GM12878 (cell line): Measurements from ENCODE around the gene PRKCB. TPM values are rescaled to one million over a fixed set of nuclear protein-coding genes. Genes with fewer than 3 reads are reported as not detected.

Experiments
- ATAC-seq: fragments of 200-7000 bp; cut with Tn5 transposase; 3 replicates; pipeline ENCODE4 v1.9.1; 2020; ENCODE audit warnings: mild to moderate bottlenecking, moderate library complexity
- BruUV-seq: library from RNA; stranded (reverse); fragments of 400-500 nt; replicated peaks from 2 replicates; lab custom pipeline; 2021; lab: Mats Ljungman, UMichigan
- CTCF ChIA-PET: fragments of 300-600 bp; sonication (Branson Sonifier 250); formaldehyde crosslinking; extraction: SDS; loops from one replicate; lab custom pipeline; 2021; ENCODE audit warnings: inconsistent platforms; lab: Yijun Ruan, JAX
- POLR2A ChIA-PET: fragments of 350-600 bp; formaldehyde crosslinking; extraction: SDS; loops from one replicate; lab custom pipeline; 2021; ENCODE audit warnings: inconsistent platforms; lab: Charles Lee
- RAD21 ChIA-PET: fragments of 300-600 bp; sonication (Branson Sonifier 250); formaldehyde crosslinking; loops from one replicate; lab custom pipeline; 2023; ENCODE audit warnings: antibody characterized with exemption; ENCODE audit not compliant: unreplicated experiment; lab: Charles Lee
- SMC1A ChIA-PET: fragments of 300-600 bp; sonication (Branson Sonifier 250); formaldehyde crosslinking; loops from one replicate; lab custom pipeline; 2023; ENCODE audit not compliant: unreplicated experiment, uncharacterized antibody; lab: Charles Lee
- DNase-seq: peaks from one replicate; pipeline ENCODE4 v3.0.0-alpha.2; 2011; ENCODE audit warnings: low read depth, low spot score
- FAIRE-seq: peaks from 3 replicates; lab custom pipeline; 2011; peaks lifted over from hg19 to GRCh38; lab: Jason Lieb, UNC
- H2AFZ ChIP-seq: 2 replicates; pipeline ENCODE4 v1.6.0; 2011; ENCODE audit warnings: low read depth, low read length, control low read depth; ENCODE audit not compliant: control insufficient read depth
- H3K27ac ChIP-seq: 2 replicates; pipeline ENCODE4 v1.5.1; 2011; ENCODE audit warnings: control low read depth; ENCODE audit not compliant: control insufficient read depth, insufficient read depth
- H3K27me3 ChIP-seq, 2 experiments: replicated peaks in 1 of 2; 2 replicates each; pipeline versions ENCODE4 v1.6.0 to v1.6.1; 2011; ENCODE audit warnings: low read length in 1 of 2; ENCODE audit not compliant: control insufficient read depth in 2 of 2, insufficient read depth in 2 of 2
- H3K36me3 ChIP-seq, 2 experiments: 2 replicates each; pipeline ENCODE4 v1.5.1; 2011; ENCODE audit warnings: low read length in 1 of 2; ENCODE audit not compliant: control insufficient read depth in 2 of 2, insufficient read depth in 2 of 2
- H3K4me1 ChIP-seq: 2 replicates; pipeline ENCODE4 v1.6.1; 2011; ENCODE audit warnings: mild to moderate bottlenecking, low read length, moderate library complexity, mixed read lengths; ENCODE audit not compliant: control insufficient read depth, insufficient read depth
- H3K4me2 ChIP-seq: 2 replicates; pipeline ENCODE4 v1.6.0; 2011; ENCODE audit warnings: control low read depth; ENCODE audit not compliant: control insufficient read depth, insufficient read depth
- H3K4me3 ChIP-seq: fragments of 200-600 bp; sonication (generic); 2 replicates; pipeline ENCODE4 v1.5.1; 2016
- H3K79me2 ChIP-seq: 2 replicates; pipeline ENCODE4 v1.6.0; 2011; ENCODE audit warnings: low read length; ENCODE audit not compliant: control insufficient read depth, insufficient read depth
- H3K9ac ChIP-seq: 2 replicates; pipeline ENCODE4 v1.8.0; 2011; ENCODE audit warnings: low read length, control low read depth, mixed read lengths; ENCODE audit not compliant: control insufficient read depth, insufficient read depth
- H3K9me3 ChIP-seq: replicated peaks from 3 replicates; pipeline ENCODE4 v1.5.1; 2011; ENCODE audit warnings: mild to moderate bottlenecking, low read length; ENCODE audit not compliant: control insufficient read depth, insufficient read depth
- H4K20me1 ChIP-seq: 2 replicates; pipeline ENCODE4 v1.6.0; 2011; ENCODE audit not compliant: control insufficient read depth, insufficient read depth
- CEBPB ChIP-seq, 2 experiments: fragments of 150-350 bp in 1 of 2; IDR thresholded peaks; 2 replicates each; pipeline ENCODE4 v1.6.1; 2012 to 2014; ENCODE audit warnings: low read depth in 2 of 2, low read length in 2 of 2, borderline replicate concordance in 1 of 2, inconsistent platforms in 1 of 2
- CHD1 ChIP-seq: IDR thresholded peaks from 2 replicates; pipeline ENCODE4 v1.6.1; 2012; ENCODE audit warnings: low read depth, low read length, improper control_type of control experiment
- CREM ChIP-seq: IDR thresholded peaks from 2 replicates; pipeline ENCODE4 v1.6.1; 2014; ENCODE audit warnings: antibody characterized with exemption, low read depth
- CTCF ChIP-seq, 3 experiments: IDR thresholded peaks in 2 of 3; conservative IDR thresholded peaks in 1 of 3; 2 replicates each; pipeline ENCODE4 v1.5.1; 2011; ENCODE audit warnings: low read depth in 3 of 3, low read length in 3 of 3, mild to moderate bottlenecking in 3 of 3, control low read depth in 2 of 3, moderate library complexity in 2 of 3, inconsistent platforms in 1 of 3, mixed read lengths in 1 of 3; ENCODE audit not compliant: control insufficient read depth in 2 of 3, insufficient read depth in 1 of 3; ENCODE audit errors: extremely low read depth in 1 of 3
- ELK1 ChIP-seq: IDR thresholded peaks from 2 replicates; pipeline ENCODE4 v1.6.1; 2012; ENCODE audit warnings: low read depth, low read length, improper control_type of control experiment
- MYC ChIP-seq: IDR thresholded peaks from 2 replicates; pipeline ENCODE4 v1.6.1; 2011; ENCODE audit warnings: mild to moderate bottlenecking, low read length, moderate library complexity, inconsistent platforms; ENCODE audit not compliant: insufficient read depth, insufficient replicate concordance, insufficient read length, severe bottlenecking
- POLR2A ChIP-seq: IDR thresholded peaks from 2 replicates; pipeline ENCODE4 v1.6.1; 2011; ENCODE audit warnings: low read depth, mild to moderate bottlenecking, low read length
- RBBP5 ChIP-seq: fragments of 200-600 bp; sonication (generic); conservative IDR thresholded peaks from 2 replicates; pipeline ENCODE4 v1.6.1; 2016
- SRF ChIP-seq, 2 experiments: IDR thresholded peaks; 2 replicates each; pipeline ENCODE4 v1.6.1; 2011; ENCODE audit warnings: low read depth in 2 of 2, low read length in 2 of 2, mild to moderate bottlenecking in 1 of 2, moderate library complexity in 1 of 2
- TCF7 ChIP-seq: IDR thresholded peaks from 2 replicates; pipeline ENCODE4 v1.6.1; 2014; ENCODE audit warnings: antibody characterized with exemption, borderline replicate concordance
- USF1 ChIP-seq: IDR thresholded peaks from 2 replicates; pipeline ENCODE4 v1.6.1; 2011; ENCODE audit warnings: borderline replicate concordance, low read depth, mild to moderate bottlenecking, moderate library complexity, mixed read lengths, low read length; ENCODE audit not compliant: insufficient read depth; ENCODE audit errors: extremely low read length
- YY1 ChIP-seq: IDR thresholded peaks from 2 replicates; pipeline ENCODE4 v1.6.1; 2011; ENCODE audit warnings: low read depth, mild to moderate bottlenecking, low read length
- WGBS: methylation state at CpG from one replicate; pipeline ENCODE4 v1.1.6; 2016; ENCODE audit warnings: low lambda C conversion rate; ENCODE audit not compliant: insufficient replicate concordance, insufficient coverage; ENCODE audit errors: missing lambda C conversion rate; 5-methylcytosine and 5-hydroxymethylcytosine counted together
- in situ Hi-C: fragments of 300-500 bp; cut with MboI; formaldehyde crosslinking; loops from 9 replicates; pipeline ENCODE4 v1.14.3; 2018; ENCODE audit warnings: mixed read lengths
- intact Hi-C: fragments of 100-400 bp; cut with micrococcal nuclease; formaldehyde crosslinking; loops from one replicate; pipeline ENCODE4 v1.14.2; 2022; ENCODE audit not compliant: unreplicated experiment
- polyA plus RNA-seq, 11 experiments: library from polyadenylated mRNA; depleted of rRNA in 4 of 11; unstranded in 6 of 11; stranded (reverse) in 5 of 11; fragments of >200 nt; fragmentation: Nextera tagmentation in 4 of 11; fragmentation: Illumina TruSeq in 1 of 11; extraction: Ambion mirVana in 4 of 11; extraction: Trizol in 1 of 11; gene quantifications; 1 replicate in 1 of 11; 2 replicates in 10 of 11; pipeline versions ENCODE4 v1.2.1 to v1.2.3, GENCODE V29; 2011 to 2016; ENCODE audit warnings: inconsistent platforms in 2 of 11, missing spikeins in 2 of 11, low read depth in 1 of 11
- total RNA-seq, 4 experiments: library from RNA; depleted of rRNA in 3 of 4; stranded (reverse); fragments of >200 nt in 3 of 4; fragmentation: Illumina TruSeq in 1 of 4; extraction: Trizol in 1 of 4; gene quantifications; 2 replicates each; pipeline versions ENCODE4 v1.2.1 to v1.2.3, GENCODE V29; 2013 to 2021
- TF ChIP-seq, protein P1 (sequence below): fragments of 150-350 bp; IDR thresholded peaks from 2 replicates; pipeline ENCODE4 v1.6.1; 2014; ENCODE audit warnings: mild to moderate bottlenecking, low read depth, low read length

The PRKCB gene
- total and polyA plus RNA-seq, 10 of the 15 experiments (the other 5 are each of a cell fraction or from before 2014, with no cell fraction given) = 21.4 to 158 (median 97.3) TPM

DNA sequence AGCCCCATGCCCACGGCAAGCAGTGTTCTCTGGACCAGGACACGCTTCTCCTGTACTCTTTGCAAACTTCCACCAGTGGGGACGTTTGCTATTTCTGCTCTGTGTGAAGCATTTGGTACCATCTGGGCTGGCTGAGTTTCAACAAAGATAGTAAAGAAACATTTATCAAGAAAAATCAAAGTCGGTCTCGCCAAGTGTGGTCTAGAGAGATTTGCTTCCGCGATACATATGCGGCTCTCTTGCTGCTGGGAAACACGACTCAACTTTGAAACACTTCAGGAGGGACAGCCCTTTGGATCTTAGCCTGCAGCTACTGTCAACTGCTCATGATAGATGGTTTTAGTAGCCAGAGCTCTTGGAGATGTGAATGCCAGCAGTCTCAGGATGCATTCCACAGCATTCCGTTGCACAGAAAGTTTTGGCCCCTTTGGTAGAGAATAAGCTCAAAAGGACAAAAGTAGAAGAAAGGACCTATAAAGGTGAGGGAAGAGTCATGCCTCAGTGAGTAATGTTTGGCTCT lies 252.2 kb downstream of the PRKCB start (continued):
- TF ChIP-seq TCF7 = no peak
- TF ChIP-seq ELK1 = no peak
- TF ChIP-seq CHD1 = no peak
- TF ChIP-seq, protein P1, sequence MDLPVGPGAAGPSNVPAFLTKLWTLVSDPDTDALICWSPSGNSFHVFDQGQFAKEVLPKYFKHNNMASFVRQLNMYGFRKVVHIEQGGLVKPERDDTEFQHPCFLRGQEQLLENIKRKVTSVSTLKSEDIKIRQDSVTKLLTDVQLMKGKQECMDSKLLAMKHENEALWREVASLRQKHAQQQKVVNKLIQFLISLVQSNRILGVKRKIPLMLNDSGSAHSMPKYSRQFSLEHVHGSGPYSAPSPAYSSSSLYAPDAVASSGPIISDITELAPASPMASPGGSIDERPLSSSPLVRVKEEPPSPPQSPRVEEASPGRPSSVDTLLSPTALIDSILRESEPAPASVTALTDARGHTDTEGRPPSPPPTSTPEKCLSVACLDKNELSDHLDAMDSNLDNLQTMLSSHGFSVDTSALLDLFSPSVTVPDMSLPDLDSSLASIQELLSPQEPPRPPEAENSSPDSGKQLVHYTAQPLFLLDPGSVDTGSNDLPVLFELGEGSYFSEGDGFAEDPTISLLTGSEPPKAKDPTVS = no peak

DNA sequence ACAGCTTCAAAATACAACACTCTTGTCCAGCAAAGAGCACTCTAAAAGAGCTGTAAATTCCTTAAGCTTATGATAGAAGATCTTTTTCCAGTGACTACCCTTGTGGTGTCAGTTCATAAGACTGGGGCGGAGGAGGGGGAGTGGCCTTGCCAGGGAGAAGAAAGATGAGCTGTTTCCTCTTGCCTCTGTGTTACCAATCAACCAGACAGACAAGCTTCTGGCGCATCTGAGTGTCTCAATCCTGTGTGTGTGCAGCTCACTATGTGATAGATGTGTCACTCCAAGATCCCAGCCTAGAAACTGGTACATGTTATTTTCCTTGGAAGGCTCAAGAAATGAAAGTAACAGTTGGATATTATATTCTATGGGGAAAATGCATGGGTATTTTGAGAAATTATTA lies 253.0 kb downstream of the PRKCB start:
- H3K4me2 ChIP-seq = no peak overlapping the region
- ATAC-seq (no peak), FAIRE-seq (no peak), DNase-seq (no peak)
- H3K27me3 ChIP-seq = no peaks in the 10 kb centered on the region
- ChIA-PET RAD21 (no interaction called here), SMC1A (interaction anchor here (1.3 kb wide), 1 partner anchor 14 kb away, joined by 5 read pairs; no protein-coding TSS in a partner anchor), CTCF (interaction anchor here (0.6 to 1.9 kb wide), 4 partner anchors 17 to 1232 kb away, joined by 3 to 7 read pairs (median 3); no protein-coding TSS in a partner anchor), POLR2A (no interaction called here)
- no peak overlapping the region for H3K27ac ChIP-seq
- H3K4me1 ChIP-seq = no peaks in the 10 kb centered on the region
- H3K9me3 ChIP-seq = peaks cover 2% of the 10 kb centered on the region; the same call in 2 of the 3 replicates
- no peaks in the 10 kb centered on the region for H3K79me2 ChIP-seq
- no peak overlapping the region for H2AFZ ChIP-seq
- in situ Hi-C loops (no loop called here), intact Hi-C loops (no loop called here)
- no peak overlapping the region for H3K9ac ChIP-seq
- TF ChIP-seq MYC (no peak), YY1 (no peak), POLR2A (no peak), USF1 (no peak), CEBPB (IDR thresholded peaks at IDR 0.05; ENCODE audit: borderline replicate concordance in 1 of 2, low read depth in 2 of 2, low read length in 2 of 2) (no peak), CREM (no peak), RBBP5 (no peak), SRF (IDR thresholded peaks at IDR 0.05; ENCODE audit: low read depth in 2 of 2, low read length in 2 of 2) (no peak), TCF7 (no peak), CTCF (IDR thresholded peaks at IDR 0.05 in 2 of 3, conservative IDR thresholded peaks at IDR 0.05 in 1 of 3; ENCODE audit: control insufficient read depth in 2 of 3, extremely low read depth in 1 of 3, insufficient read depth in 1 of 3, low read depth in 3 of 3, low read length in 3 of 3) (no peak)
- BruUV-seq = no TSS peak
- H3K36me3 ChIP-seq = peaks cover 2 to 17% of the 10 kb centered on the region in 2 experiments
- H4K20me1 ChIP-seq = no peaks in the 10 kb centered on the region
- 84% methylated on average over 2 of the region's 2 CpGs for WGBS
- H3K4me3 ChIP-seq = no peak overlapping the region
